Mesendoderm (in vitro differentiated cells): ENCODE results near the gene NELFB.
A peak's percentile ranks its signal among the peaks of the same experiment; 100 is the strongest.

Experiments
- DNase-seq: peaks from one replicate; pipeline ENCODE4 v3.0.0; 2013
- H2AK5ac ChIP-seq: 2 replicates; pipeline ENCODE4 v1.6.1; 2013; ENCODE audit warnings: low read length, inconsistent platforms
- H2BK120ac ChIP-seq: 2 replicates; pipeline ENCODE4 v1.6.1; 2013; ENCODE audit warnings: low read depth, mild to moderate bottlenecking, low read length, moderate library complexity, mixed read lengths
- H2BK15ac ChIP-seq: replicated peaks from 2 replicates; pipeline ENCODE4 v1.6.1; 2013; ENCODE audit warnings: low read depth, mild to moderate bottlenecking, moderate library complexity
- H2BK5ac ChIP-seq: 2 replicates; pipeline ENCODE4 v1.6.1; 2013; ENCODE audit warnings: low read length, inconsistent platforms
- H3K18ac ChIP-seq: 2 replicates; pipeline ENCODE4 v1.6.1; 2013; ENCODE audit warnings: mild to moderate bottlenecking, low read length, mixed read lengths
- H3K23ac ChIP-seq: one replicate; pipeline ENCODE4 v1.6.1; 2013; ENCODE audit warnings: low read length
- H3K27ac ChIP-seq: 2 replicates; pipeline ENCODE4 v1.5.1; 2013; ENCODE audit warnings: low read depth, mild to moderate bottlenecking, inconsistent platforms, low read length, moderate library complexity
- H3K27me3 ChIP-seq: 2 replicates; pipeline ENCODE4 v1.6.1; 2013; ENCODE audit warnings: low read length, control low read depth, mild to moderate bottlenecking, inconsistent platforms; ENCODE audit not compliant: insufficient read depth, poor library complexity
- H3K36me3 ChIP-seq: 2 replicates; pipeline ENCODE4 v1.6.1; 2013; ENCODE audit warnings: low read length, inconsistent platforms; ENCODE audit not compliant: control insufficient read depth, insufficient read depth
- H3K4ac ChIP-seq: one replicate; pipeline ENCODE4 v1.6.1; 2013; ENCODE audit warnings: low read depth, mild to moderate bottlenecking, low read length, moderate library complexity
- H3K4me1 ChIP-seq: 2 replicates; pipeline ENCODE4 v1.6.1; 2013; ENCODE audit warnings: low read depth, low read length, inconsistent platforms; ENCODE audit not compliant: control insufficient read depth
- H3K4me2 ChIP-seq: 2 replicates; pipeline ENCODE4 v1.6.1; 2013; ENCODE audit warnings: low read length
- H3K4me3 ChIP-seq: 2 replicates; pipeline ENCODE4 v1.5.1; 2013; ENCODE audit warnings: mild to moderate bottlenecking, low read length
- H3K56ac ChIP-seq: one replicate; pipeline ENCODE4 v1.6.1; 2013; ENCODE audit warnings: low read length
- H3K79me1 ChIP-seq: 2 replicates; pipeline ENCODE4 v1.6.1; 2013; ENCODE audit warnings: low read length, inconsistent platforms
- H3K79me2 ChIP-seq: 2 replicates; pipeline ENCODE4 v1.6.1; 2013; ENCODE audit warnings: mild to moderate bottlenecking, low read length; ENCODE audit not compliant: control insufficient read depth, insufficient read depth
- H3K9ac ChIP-seq: 2 replicates; pipeline ENCODE4 v1.6.1; 2013; ENCODE audit warnings: low read length, inconsistent platforms
- H4K5ac ChIP-seq: one replicate; pipeline ENCODE4 v1.6.1; 2013; ENCODE audit warnings: low read length
- H4K8ac ChIP-seq: one replicate; pipeline ENCODE4 v1.6.1; 2013; ENCODE audit warnings: low read depth, mild to moderate bottlenecking, control low read depth, low read length, moderate library complexity
- WGBS: extraction: QIAGEN DNeasy Blood & Tissue Kit; methylation state at CpG from one replicate; pipeline ENCODE4 v1.1.7; 2013; ENCODE audit warnings: low lambda C conversion rate, missing lambda C conversion rate; ENCODE audit not compliant: insufficient coverage; ENCODE audit errors: extremely low coverage; 5-methylcytosine and 5-hydroxymethylcytosine counted together

The NELFB gene

GRCh38 chr9:137251194-137251461 is 4.0 kb upstream of the NELFB start, which contains the start of gene STPG3:
STPG3 (plus strand) TSS chr9:137251286; CDS start chr9:137251287, 1 bp downstream.
- H2BK120ac ChIP-seq: no peak within 1 kb of the TSS
- no peak within 1 kb of the TSS for H3K27ac ChIP-seq
- H4K8ac ChIP-seq: no peak within 1 kb of the TSS
- H3K27me3 ChIP-seq: no peaks in the 10 kb centered on the region
- H3K4me1 ChIP-seq: peaks cover 9% of the 10 kb centered on the region
- no peak within 1 kb of the TSS for H2BK15ac ChIP-seq
- no CpG with 5 or more reads among the region's 4 CpGs for WGBS
- no peak for DNase-seq
- H3K4me3 ChIP-seq: no peak within 1 kb of the TSS
- H3K23ac ChIP-seq: peak within 1 kb of the TSS; percentile 89
- H3K4ac ChIP-seq: no peak within 1 kb of the TSS
- no peak within 1 kb of the TSS for H3K18ac ChIP-seq
- peaks cover 2% of the 10 kb centered on the region for H3K79me1 ChIP-seq
- H3K56ac ChIP-seq: peak within 1 kb of the TSS; percentile 74
- H2BK5ac ChIP-seq: no peak within 1 kb of the TSS
- no peak within 1 kb of the TSS for H4K5ac ChIP-seq
- peak within 1 kb of the TSS; percentile 38 for H3K9ac ChIP-seq
- no peak within 1 kb of the TSS for H3K4me2 ChIP-seq
- peaks cover 8% of the 10 kb centered on the region for H3K79me2 ChIP-seq
- no peaks in the 10 kb centered on the region for H3K36me3 ChIP-seq
- H2AK5ac ChIP-seq: peak within 1 kb of the TSS; percentile 96

- Histone ChIP-seq H3K27me3 (no peaks in the 10 kb centered on the region), H3K79me2 (peaks cover 13% of the 10 kb centered on the region), H3K9ac (peak overlapping the region; percentile 38), H3K27ac (no peak overlapping the region), H4K8ac (no peak overlapping the region), H3K23ac (no peak overlapping the region), H3K4ac (no peak overlapping the region), H3K4me1 (peaks cover 9% of the 10 kb centered on the region), H2BK120ac (no peak overlapping the region), H2BK5ac (no peak overlapping the region), H3K18ac (no peak overlapping the region), H3K4me2 (no peak overlapping the region), H4K5ac (no peak overlapping the region), H3K79me1 (peaks cover 6% of the 10 kb centered on the region), H2BK15ac (no peak overlapping the region), H2AK5ac (peak overlapping the region; percentile 96), H3K56ac (peak overlapping the region; percentile 67), H3K4me3 (no peak overlapping the region), H3K36me3 (no peaks in the 10 kb centered on the region)
- no peak for DNase-seq
- WGBS: no CpG with 5 or more reads among the region's 22 CpGs
Measured at GRCh38 chr9:137251490-137252268, 3.4 kb upstream of the NELFB start.

- Histone ChIP-seq H4K5ac (no peak overlapping the region), H3K36me3 (peaks cover 1% of the 10 kb centered on the region), H3K23ac (no peak overlapping the region), H2AK5ac (no peak overlapping the region), H4K8ac (no peak overlapping the region), H2BK15ac (no peak overlapping the region), H3K79me1 (peaks cover 9% of the 10 kb centered on the region), H3K27me3 (no peaks in the 10 kb centered on the region), H3K27ac (no peak overlapping the region), H3K4me2 (no peak overlapping the region), H3K56ac (no peak overlapping the region), H3K18ac (no peak overlapping the region), H3K4ac (no peak overlapping the region), H3K4me1 (peaks cover 9% of the 10 kb centered on the region), H2BK120ac (no peak overlapping the region), H3K4me3 (no peak overlapping the region), H2BK5ac (no peak overlapping the region), H3K79me2 (peaks cover 16% of the 10 kb centered on the region), H3K9ac (no peak overlapping the region)
- WGBS: no CpG with 5 or more reads among the region's 35 CpGs
- no peak for DNase-seq
Measured at GRCh38 chr9:137252555-137253506, 2.3 kb upstream of the NELFB start.

- Histone ChIP-seq H3K79me1 (peaks cover 9% of the 10 kb centered on the region), H2BK5ac (no peak overlapping the region), H3K9ac (peak overlapping the region; percentile 99), H3K79me2 (peaks cover 16% of the 10 kb centered on the region), H3K23ac (no peak overlapping the region), H3K18ac (peak overlapping the region; percentile 88), H2BK15ac (no peak overlapping the region), H3K4ac (peak overlapping the region; percentile 88), H3K27me3 (no peaks in the 10 kb centered on the region), H3K4me2 (peak overlapping the region; percentile 70), H3K56ac (peak overlapping the region; percentile 99), H4K5ac (no peak overlapping the region), H2BK120ac (no peak overlapping the region), H3K36me3 (peaks cover 1% of the 10 kb centered on the region), H3K27ac (no peak overlapping the region), H2AK5ac (peak overlapping the region; percentile 74), H4K8ac (no peak overlapping the region), H3K4me1 (peaks cover 9% of the 10 kb centered on the region), H3K4me3 (peak overlapping the region; percentile 56)
- no peak for DNase-seq
- no CpG with 5 or more reads among the region's 21 CpGs for WGBS
Measured at GRCh38 chr9:137253717-137254623, 1.2 kb upstream of the NELFB start.

GRCh38 chr9:137255448-137256114 is 454 bp downstream of the NELFB start:
- H3K23ac ChIP-seq: no peak overlapping the region
- peak overlapping the region; percentile 81 for H3K18ac ChIP-seq
- peak overlapping the region; percentile 92 for H4K8ac ChIP-seq
- H3K79me2 ChIP-seq: peaks cover 16% of the 10 kb centered on the region
- peak overlapping the region; percentile 54 for H3K27ac ChIP-seq
- peaks cover 9% of the 10 kb centered on the region for H3K79me1 ChIP-seq
- peak overlapping the region; percentile 82 for H3K4me3 ChIP-seq
- H3K4ac ChIP-seq: peak overlapping the region; percentile 89
- peak overlapping the region; percentile 85 for H3K56ac ChIP-seq
- peak; percentile 66 for DNase-seq
- H3K4me1 ChIP-seq: peaks cover 4% of the 10 kb centered on the region
- H3K27me3 ChIP-seq: no peaks in the 10 kb centered on the region
- no peak overlapping the region for H4K5ac ChIP-seq
- no CpG with 5 or more reads among the region's 51 CpGs for WGBS
- peaks cover 3% of the 10 kb centered on the region for H3K36me3 ChIP-seq
- H2BK120ac ChIP-seq: no peak overlapping the region
- no peak overlapping the region for H2BK5ac ChIP-seq
- no peak overlapping the region for H2AK5ac ChIP-seq
- H3K9ac ChIP-seq: peak overlapping the region; percentile 94
- no peak overlapping the region for H2BK15ac ChIP-seq
- H3K4me2 ChIP-seq: peak overlapping the region; percentile 51
